ENCODE data around the gene PLEKHG4. TPM values are rescaled to one million over a fixed set of nuclear protein-coding genes. Genes with fewer than 3 reads are reported as not detected.

PLEKHG4 gene
- total and polyA plus RNA-seq, 3 donors from 2014 or later, result 86.5 to 137 (median 102) TPM

DNA sequence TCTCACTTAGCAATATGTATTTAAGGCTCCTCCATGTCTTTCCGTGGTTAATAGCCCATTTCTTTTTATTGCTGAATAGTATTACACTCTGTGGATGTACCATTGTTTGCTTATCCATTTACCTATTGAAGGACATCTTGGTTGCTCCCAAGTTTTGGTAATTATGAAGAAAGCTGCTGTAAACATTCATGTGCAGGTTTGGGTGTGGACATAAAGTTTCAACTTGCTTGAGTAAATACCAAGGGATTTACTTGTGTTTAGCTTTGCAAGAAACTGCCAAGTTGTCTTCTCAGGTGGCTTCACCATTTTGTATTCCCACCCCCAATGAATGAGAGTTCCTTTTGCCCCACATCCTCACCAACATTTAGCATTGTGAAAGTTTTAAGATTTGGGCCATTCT is 56.8 kb downstream of the PLEKHG4 start:
- Histone ChIP-seq H3K27me3 (no peaks in the 10 kb centered on the region), H3K36me3 (ENCODE audit: low read depth, missing control alignments) (no peaks in the 10 kb centered on the region), H3K4me1 (no peaks in the 10 kb centered on the region), H3K27ac (no peak overlapping the region), H3K9me3 (no peaks in the 10 kb centered on the region), H3K4me3 (no peak overlapping the region)
- intact Hi-C loops (cut with DNase I; ENCODE audit: low total_unique reads), result loop anchor here (10.0 kb wide), 1 partner anchor 51 kb away; no protein-coding TSS in a partner anchor
- 85 to 86% methylated on average over 1 of the region's 1 CpG for WGBS, 2 donors
- TF ChIP-seq, protein P1, sequence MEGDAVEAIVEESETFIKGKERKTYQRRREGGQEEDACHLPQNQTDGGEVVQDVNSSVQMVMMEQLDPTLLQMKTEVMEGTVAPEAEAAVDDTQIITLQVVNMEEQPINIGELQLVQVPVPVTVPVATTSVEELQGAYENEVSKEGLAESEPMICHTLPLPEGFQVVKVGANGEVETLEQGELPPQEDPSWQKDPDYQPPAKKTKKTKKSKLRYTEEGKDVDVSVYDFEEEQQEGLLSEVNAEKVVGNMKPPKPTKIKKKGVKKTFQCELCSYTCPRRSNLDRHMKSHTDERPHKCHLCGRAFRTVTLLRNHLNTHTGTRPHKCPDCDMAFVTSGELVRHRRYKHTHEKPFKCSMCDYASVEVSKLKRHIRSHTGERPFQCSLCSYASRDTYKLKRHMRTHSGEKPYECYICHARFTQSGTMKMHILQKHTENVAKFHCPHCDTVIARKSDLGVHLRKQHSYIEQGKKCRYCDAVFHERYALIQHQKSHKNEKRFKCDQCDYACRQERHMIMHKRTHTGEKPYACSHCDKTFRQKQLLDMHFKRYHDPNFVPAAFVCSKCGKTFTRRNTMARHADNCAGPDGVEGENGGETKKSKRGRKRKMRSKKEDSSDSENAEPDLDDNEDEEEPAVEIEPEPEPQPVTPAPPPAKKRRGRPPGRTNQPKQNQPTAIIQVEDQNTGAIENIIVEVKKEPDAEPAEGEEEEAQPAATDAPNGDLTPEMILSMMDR (IDR thresholded peaks at IDR 0.05), result no peak
- TF ChIP-seq POLR2A (IDR thresholded peaks at IDR 0.05), result no peak
- DNase-seq, result no peak

DNA sequence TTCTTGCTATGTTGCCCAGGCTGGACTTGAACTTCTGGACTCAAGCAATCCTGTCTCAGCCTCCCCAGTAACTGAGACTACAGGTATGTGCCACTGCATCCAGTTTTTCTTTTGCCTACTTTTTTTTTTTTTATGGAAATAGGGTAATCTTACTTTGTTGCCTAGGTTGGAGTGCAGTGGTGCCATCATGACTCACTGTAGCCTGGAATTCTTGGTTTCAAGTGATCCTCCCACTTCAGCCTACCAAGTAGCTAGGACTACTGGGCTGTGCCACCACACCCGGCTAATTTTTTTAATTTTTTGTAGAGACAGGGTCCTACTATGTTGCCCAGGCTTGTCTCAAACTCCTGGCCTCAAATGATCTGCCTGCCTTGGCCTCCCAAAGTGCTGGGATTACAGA is 57.3 kb downstream of the PLEKHG4 start:
- no peak for DNase-seq
- H3K9me3 ChIP-seq, result no peaks in the 10 kb centered on the region
- 95 to 100% methylated on average over 1 of the region's 1 CpG for WGBS, 2 donors
- H3K27ac ChIP-seq, result no peak overlapping the region
- H3K4me1 ChIP-seq, result no peaks in the 10 kb centered on the region
- no peak overlapping the region for H3K4me3 ChIP-seq
- H3K36me3 ChIP-seq (ENCODE audit: low read depth, missing control alignments), result no peaks in the 10 kb centered on the region
- TF ChIP-seq, protein P1 (IDR thresholded peaks at IDR 0.05), result no peak
- no peak for TF ChIP-seq POLR2A (IDR thresholded peaks at IDR 0.05)
- intact Hi-C loops (cut with DNase I; ENCODE audit: low total_unique reads), result loop anchor here (10.0 kb wide), 1 partner anchor 52 kb away; no protein-coding TSS in a partner anchor
- no peaks in the 10 kb centered on the region for H3K27me3 ChIP-seq

Other genes starting within 250 kb of the PLEKHG4 start
- gene PHAF1, start 169.6 kb upstream of the PLEKHG4 start, total RNA-seq, result 10 to 100 TPM; 32.6 to 41.6 TPM
- gene PHAF1, start 169.6 kb upstream of the PLEKHG4 start, polyA plus RNA-seq (ENCODE audit: insufficient read depth, low read depth, low replicate concordance), result 31.2 TPM
- 10 to 100 TPM; 18.6 to 24.6 TPM for gene B3GNT9, start 128.5 kb upstream of the PLEKHG4 start, total RNA-seq
- 18.0 TPM for gene B3GNT9, start 128.5 kb upstream of the PLEKHG4 start, polyA plus RNA-seq (ENCODE audit: insufficient read depth, low read depth, low replicate concordance)
- 10 to 100 TPM; 15.9 to 23.9 TPM for gene TRADD, start 119.6 kb upstream of the PLEKHG4 start, total RNA-seq
- 7.4 TPM for gene TRADD, start 119.6 kb upstream of the PLEKHG4 start, polyA plus RNA-seq (ENCODE audit: insufficient read depth, low read depth, low replicate concordance)
- 10 to 100 TPM; 20.6 to 26.9 TPM for gene FBXL8, start 119.6 kb upstream of the PLEKHG4 start, total RNA-seq
- gene FBXL8, start 119.6 kb upstream of the PLEKHG4 start, polyA plus RNA-seq (ENCODE audit: insufficient read depth, low read depth, low replicate concordance), result 3.7 TPM
- 10 to 100 TPM; 63.4 to 78.3 TPM for gene HSF4, start 114.8 kb upstream of the PLEKHG4 start, total RNA-seq
- gene HSF4, start 114.8 kb upstream of the PLEKHG4 start, polyA plus RNA-seq (ENCODE audit: insufficient read depth, low read depth, low replicate concordance), result 20.2 TPM
- 10 to 100 TPM; 16.2 to 34.9 TPM for gene NOL3, start 109.0 kb upstream of the PLEKHG4 start, total RNA-seq
- gene NOL3, start 109.0 kb upstream of the PLEKHG4 start, polyA plus RNA-seq (ENCODE audit: insufficient read depth, low read depth, low replicate concordance), result 11.8 TPM
- 10 to 100 TPM; 65.1 to 89.4 TPM for gene MATCAP1, start 95.6 kb upstream of the PLEKHG4 start, total RNA-seq
- 44.6 TPM for gene MATCAP1, start 95.6 kb upstream of the PLEKHG4 start, polyA plus RNA-seq (ENCODE audit: insufficient read depth, low read depth, low replicate concordance)
- gene EXOC3L1, start 89.4 kb upstream of the PLEKHG4 start, total RNA-seq, result 1 to 10 TPM; 5.1 to 9.0 TPM
- gene EXOC3L1, start 89.4 kb upstream of the PLEKHG4 start, polyA plus RNA-seq (ENCODE audit: insufficient read depth, low read depth, low replicate concordance), result 2.6 TPM
- 100 to 1,000 TPM; 110 to 126 TPM for gene E2F4, start 87.4 kb upstream of the PLEKHG4 start, total RNA-seq
- 72.5 TPM for gene E2F4, start 87.4 kb upstream of the PLEKHG4 start, polyA plus RNA-seq (ENCODE audit: insufficient read depth, low read depth, low replicate concordance)
- 10 to 100 TPM in 1 of 2 donors, 1 to 10 TPM in 1; 9.3 to 10.5 TPM for gene ELMO3, start 80.4 kb upstream of the PLEKHG4 start, total RNA-seq
- 22.2 TPM for gene ELMO3, start 80.4 kb upstream of the PLEKHG4 start, polyA plus RNA-seq (ENCODE audit: insufficient read depth, low read depth, low replicate concordance)
- 10 to 100 TPM; 57.4 to 66.8 TPM for gene TMEM208, start 52.4 kb upstream of the PLEKHG4 start, total RNA-seq
- gene TMEM208, start 52.4 kb upstream of the PLEKHG4 start, polyA plus RNA-seq (ENCODE audit: insufficient read depth, low read depth, low replicate concordance), result 55.6 TPM
- 10 to 100 TPM; 28.8 to 40.0 TPM for gene FHOD1, start 32.1 kb upstream of the PLEKHG4 start, total RNA-seq
- gene FHOD1, start 32.1 kb upstream of the PLEKHG4 start, polyA plus RNA-seq (ENCODE audit: insufficient read depth, low read depth, low replicate concordance), result 17.0 TPM
- 10 to 100 TPM in 1 of 2 donors, 1 to 10 TPM in 1; 6.8 to 15.7 TPM for gene SLC9A5, start 30.6 kb upstream of the PLEKHG4 start, total RNA-seq
- 4.8 TPM for gene SLC9A5, start 30.6 kb upstream of the PLEKHG4 start, polyA plus RNA-seq (ENCODE audit: insufficient read depth, low read depth, low replicate concordance)
- 100 to 1,000 TPM in 1 of 2 donors, 10 to 100 TPM in 1; 59.2 to 102 TPM for gene KCTD19, start 47.2 kb downstream of the PLEKHG4 start, total RNA-seq
- gene KCTD19, start 47.2 kb downstream of the PLEKHG4 start, polyA plus RNA-seq (ENCODE audit: insufficient read depth, low read depth, low replicate concordance), result 144 TPM
- 10 to 100 TPM; 28.3 to 40.9 TPM for gene LRRC36, start 47.3 kb downstream of the PLEKHG4 start, total RNA-seq
- 94.5 TPM for gene LRRC36, start 47.3 kb downstream of the PLEKHG4 start, polyA plus RNA-seq (ENCODE audit: insufficient read depth, low read depth, low replicate concordance)
- 10 to 100 TPM in 1 of 2 donors, 1 to 10 TPM in 1; 9.5 to 17.5 TPM for gene TPPP3, start 114.0 kb downstream of the PLEKHG4 start, total RNA-seq
- 67.6 TPM for gene TPPP3, start 114.0 kb downstream of the PLEKHG4 start, polyA plus RNA-seq (ENCODE audit: insufficient read depth, low read depth, low replicate concordance)
- gene ZDHHC1, start 136.9 kb downstream of the PLEKHG4 start, total RNA-seq, result 10 to 100 TPM; 62.0 to 62.7 TPM
- gene ZDHHC1, start 136.9 kb downstream of the PLEKHG4 start, polyA plus RNA-seq (ENCODE audit: insufficient read depth, low read depth, low replicate concordance), result 26.7 TPM
- 1 to 10 TPM; 4.9 to 7.7 TPM for gene HSD11B2, start 151.6 kb downstream of the PLEKHG4 start, total RNA-seq
- gene HSD11B2, start 151.6 kb downstream of the PLEKHG4 start, polyA plus RNA-seq (ENCODE audit: insufficient read depth, low read depth, low replicate concordance), result 11.5 TPM
- 100 to 1,000 TPM in 1 of 2 donors, 10 to 100 TPM in 1; 95.0 to 135 TPM for gene ATP6V0D1, start 201.6 kb downstream of the PLEKHG4 start, total RNA-seq
- 165 TPM for gene ATP6V0D1, start 201.6 kb downstream of the PLEKHG4 start, polyA plus RNA-seq (ENCODE audit: insufficient read depth, low read depth, low replicate concordance)
- gene AGRP, start 204.0 kb downstream of the PLEKHG4 start, total RNA-seq, result 1 to 10 TPM; 1.2 to 1.7 TPM
- not detected for gene AGRP, start 204.0 kb downstream of the PLEKHG4 start, polyA plus RNA-seq (ENCODE audit: insufficient read depth, low read depth, low replicate concordance)
- 100 to 1,000 TPM in 1 of 2 donors, 10 to 100 TPM in 1; 79.4 to 109 TPM for gene RIPOR1, start 249.3 kb downstream of the PLEKHG4 start, total RNA-seq
- 36.1 TPM for gene RIPOR1, start 249.3 kb downstream of the PLEKHG4 start, polyA plus RNA-seq (ENCODE audit: insufficient read depth, low read depth, low replicate concordance)

Data from testis (tissue), 3 donors.